Measurements from ENCODE around the gene LAX1.
"Not testable (repeated sequence)": the region's sequence is repeated elsewhere in the genome, so short reads cannot be mapped to it uniquely, and the experiment has no call there.

- not testable (repeated sequence) for TF ChIP-seq CTCF, EP300 (IDR thresholded peaks at IDR 0.05)
These were observed 28.6 kb downstream of the LAX1 start for GRCh38 chr1:203793561-203793960.
